HG02763 (cell line): Measurements from ENCODE around the gene GPR146.

Experiments
- ATAC-seq: cut with Tn5 transposase; IDR thresholded peaks from one replicate; pipeline ENCODE4 v1.9.1; 2021; ENCODE audit warnings: mild to moderate bottlenecking, moderate library complexity; ENCODE audit not compliant: unreplicated experiment

GPR146 gene

GRCh38 chr7:1103789-1104515 lies 59.6 kb downstream of the GPR146 start:
- ATAC-seq, result no peak

- no peak for ATAC-seq
These were observed 60.3 kb downstream of the GPR146 start for GRCh38 chr7:1104516-1105179.

- peak; percentile 38 for ATAC-seq
These were observed 60.8 kb downstream of the GPR146 start for GRCh38 chr7:1105189-1105588.

GRCh38 chr7:1106063-1106792 lies 61.9 kb downstream of the GPR146 start:
- ATAC-seq, result no peak

- ATAC-seq, result no peak
These were observed 62.6 kb downstream of the GPR146 start for GRCh38 chr7:1106793-1107421.

GRCh38 chr7:1108264-1108920 lies 64.0 kb downstream of the GPR146 start:
- no peak for ATAC-seq
